ENCODE data around the gene GRM4.

GRM4 gene

DNA sequence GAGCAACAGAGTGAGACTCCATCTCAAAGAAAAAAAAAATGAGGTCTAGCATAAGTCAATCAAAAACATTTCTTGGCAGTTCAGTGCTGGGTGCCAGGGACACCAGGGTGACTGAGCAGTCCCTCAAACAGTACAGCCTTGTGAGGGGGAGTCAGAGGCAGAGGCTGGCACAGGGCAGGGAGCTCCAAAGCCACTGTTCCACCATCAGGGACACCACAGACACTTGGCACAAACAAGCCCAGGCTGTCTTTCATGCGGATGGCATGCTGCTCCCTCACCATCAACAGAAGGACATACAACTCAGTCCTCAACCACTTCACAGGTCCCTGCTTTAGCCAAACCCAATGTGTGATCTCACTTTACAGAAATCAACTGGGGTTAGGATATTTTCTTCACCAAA is 36.0 kb upstream of the GRM4 start:
- no peaks in the 10 kb centered on the region for H3K36me3 Mint-ChIP-seq (ENCODE audit: low read depth)
- TF ChIP-seq, protein P1, sequence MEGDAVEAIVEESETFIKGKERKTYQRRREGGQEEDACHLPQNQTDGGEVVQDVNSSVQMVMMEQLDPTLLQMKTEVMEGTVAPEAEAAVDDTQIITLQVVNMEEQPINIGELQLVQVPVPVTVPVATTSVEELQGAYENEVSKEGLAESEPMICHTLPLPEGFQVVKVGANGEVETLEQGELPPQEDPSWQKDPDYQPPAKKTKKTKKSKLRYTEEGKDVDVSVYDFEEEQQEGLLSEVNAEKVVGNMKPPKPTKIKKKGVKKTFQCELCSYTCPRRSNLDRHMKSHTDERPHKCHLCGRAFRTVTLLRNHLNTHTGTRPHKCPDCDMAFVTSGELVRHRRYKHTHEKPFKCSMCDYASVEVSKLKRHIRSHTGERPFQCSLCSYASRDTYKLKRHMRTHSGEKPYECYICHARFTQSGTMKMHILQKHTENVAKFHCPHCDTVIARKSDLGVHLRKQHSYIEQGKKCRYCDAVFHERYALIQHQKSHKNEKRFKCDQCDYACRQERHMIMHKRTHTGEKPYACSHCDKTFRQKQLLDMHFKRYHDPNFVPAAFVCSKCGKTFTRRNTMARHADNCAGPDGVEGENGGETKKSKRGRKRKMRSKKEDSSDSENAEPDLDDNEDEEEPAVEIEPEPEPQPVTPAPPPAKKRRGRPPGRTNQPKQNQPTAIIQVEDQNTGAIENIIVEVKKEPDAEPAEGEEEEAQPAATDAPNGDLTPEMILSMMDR (IDR thresholded peaks at IDR 0.05), result no peak

GRCh38 chr6:34179106-34179720 is 33.3 kb upstream of the GRM4 start:
- DNase-seq, result no peak
- H3K27me3 Mint-ChIP-seq (ENCODE audit: low read depth, poor library complexity), result peaks cover 6% of the 10 kb centered on the region
- peaks cover 16% of the 10 kb centered on the region for H3K9me3 Mint-ChIP-seq
- H3K4me1 Mint-ChIP-seq, result no peaks in the 10 kb centered on the region
- no peak overlapping the region for H3K4me3 Mint-ChIP-seq
- TF ChIP-seq, protein P1 (IDR thresholded peaks at IDR 0.05), result no peak
- no peaks in the 10 kb centered on the region for H3K36me3 Mint-ChIP-seq (ENCODE audit: low read depth)
- no peak overlapping the region for H3K27ac Mint-ChIP-seq

More for the DNA sequence above, 36.0 kb upstream of the GRM4 start:
- Mint-ChIP-seq H3K27ac (no peak overlapping the region), H3K4me3 (no peak overlapping the region), H3K27me3 (ENCODE audit: low read depth, poor library complexity) (peaks cover 6% of the 10 kb centered on the region), H3K4me1 (no peaks in the 10 kb centered on the region), H3K9me3 (peaks cover 16% of the 10 kb centered on the region)
- DNase-seq, result no peak

GRCh38 chr6:34178357-34179105 is 32.6 kb upstream of the GRM4 start:
- no peak for DNase-seq
- Mint-ChIP-seq H3K4me1 (no peaks in the 10 kb centered on the region), H3K27ac (no peak overlapping the region), H3K27me3 (ENCODE audit: low read depth, poor library complexity) (peaks cover 6% of the 10 kb centered on the region), H3K4me3 (no peak overlapping the region), H3K9me3 (peaks cover 13% of the 10 kb centered on the region), H3K36me3 (ENCODE audit: low read depth) (no peaks in the 10 kb centered on the region)
- TF ChIP-seq, protein P1 (IDR thresholded peaks at IDR 0.05), result no peak

- H3K27ac Mint-ChIP-seq, result no peak overlapping the region
- H3K4me3 Mint-ChIP-seq, result no peak overlapping the region
- H3K9me3 Mint-ChIP-seq, result no peaks in the 10 kb centered on the region
- peaks cover 4% of the 10 kb centered on the region for H3K27me3 Mint-ChIP-seq (ENCODE audit: low read depth, poor library complexity)
- H3K36me3 Mint-ChIP-seq (ENCODE audit: low read depth), result no peaks in the 10 kb centered on the region
- no peak for DNase-seq
- TF ChIP-seq, protein P1 (IDR thresholded peaks at IDR 0.05), result no peak
- H3K4me1 Mint-ChIP-seq, result peaks cover 3% of the 10 kb centered on the region
Observed at GRCh38 chr6:34177181-34177591, 31.3 kb upstream of the GRM4 start.

GRCh38 chr6:34176261-34177031 is 30.6 kb upstream of the GRM4 start:
- TF ChIP-seq, protein P1 (IDR thresholded peaks at IDR 0.05), result no peak
- Mint-ChIP-seq H3K4me1 (peaks cover 3% of the 10 kb centered on the region), H3K4me3 (no peak overlapping the region), H3K27ac (no peak overlapping the region), H3K27me3 (ENCODE audit: low read depth, poor library complexity) (no peaks in the 10 kb centered on the region), H3K36me3 (ENCODE audit: low read depth) (no peaks in the 10 kb centered on the region), H3K9me3 (no peaks in the 10 kb centered on the region)
- DNase-seq, result no peak

Measured in nephron progenitor cell (in vitro differentiated cells).